ENCODE measurements around the gene PCMT1.
A peak's percentile ranks its signal among the peaks of the same experiment; 100 is the strongest.
"Not testable (repeated sequence)": the region's sequence is repeated elsewhere in the genome, so short reads cannot be mapped to it uniquely, and the experiment has no call there.

Gene PCMT1

GRCh38 chr6:149833651-149834050, 84.1 kb downstream of the PCMT1 start:
- ChIA-PET CTCF (interaction anchor here (0.5 to 5.3 kb wide), 20 partner anchors 10 to 183 kb away, joined by 3 to 81 read pairs (median 6); partner anchors contain the start of genes LRP11 and PCMT1), POLR2A (no interaction called here)
- no peak overlapping the region for H3K4me3 ChIP-seq (ENCODE audit: low read depth, low read length)
- no peak for DNase-seq (ENCODE audit: low read depth, low spot score)
- TF ChIP-seq CTCF (IDR thresholded peaks at IDR 0.05; ENCODE audit: insufficient read depth, low read length, missing control alignments) = no peak

DNA sequence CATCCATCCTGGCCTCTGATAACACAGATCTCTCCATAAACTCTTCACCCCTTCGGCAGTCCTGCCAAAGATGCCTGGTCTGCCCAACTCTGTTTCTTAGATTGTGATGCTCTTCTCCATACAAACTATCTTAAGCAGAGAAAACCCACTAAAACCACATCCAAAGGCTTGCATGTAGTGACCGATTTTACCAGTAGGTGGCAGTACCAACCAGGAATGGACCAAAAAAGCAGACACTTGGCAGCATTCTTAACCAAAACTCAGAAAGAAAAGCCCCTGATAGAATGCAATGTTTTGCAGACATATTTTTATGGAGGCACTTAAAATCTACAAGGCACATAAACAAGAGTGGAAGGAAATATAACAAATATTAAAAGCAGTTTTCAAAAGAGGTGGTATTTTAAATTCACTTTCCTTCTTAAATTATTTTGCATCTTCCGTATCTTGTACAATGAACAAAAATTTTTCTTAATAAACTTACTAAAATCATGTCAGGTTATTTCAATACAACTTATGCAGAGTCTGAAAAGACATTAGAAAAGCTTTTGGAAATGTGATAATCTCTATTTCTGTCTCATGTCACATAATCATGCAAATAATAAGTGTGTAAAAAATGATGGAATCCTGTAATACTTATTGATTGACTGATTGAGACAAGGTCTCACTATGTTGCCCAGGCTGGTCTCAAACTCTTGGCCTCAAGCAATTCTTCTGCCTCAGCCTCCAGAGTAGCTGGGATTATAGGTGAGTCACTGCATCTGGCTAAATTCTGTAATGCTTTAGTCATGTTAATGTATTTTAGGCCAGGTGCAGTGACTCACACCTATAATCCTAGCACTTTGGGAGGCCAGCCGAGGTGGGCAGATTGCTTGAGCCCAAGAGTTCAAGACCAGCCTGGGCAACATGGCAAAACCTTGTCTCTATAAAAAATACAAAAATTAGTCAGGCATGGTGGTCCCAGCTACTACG, 85.3 kb downstream of the PCMT1 start:
- ChIA-PET CTCF (interaction anchor here (0.6 to 5.3 kb wide), 35 partner anchors 8 to 182 kb away, joined by 3 to 81 read pairs (median 5); partner anchors contain the start of genes LRP11 and PCMT1), POLR2A (no interaction called here)
- TF ChIP-seq CTCF (IDR thresholded peaks at IDR 0.05; ENCODE audit: insufficient read depth, low read length, missing control alignments) = peak; percentile 71
- H3K4me3 ChIP-seq (ENCODE audit: low read depth, low read length) = no peak overlapping the region
- DNase-seq (ENCODE audit: low read depth, low spot score) = no peak

DNA sequence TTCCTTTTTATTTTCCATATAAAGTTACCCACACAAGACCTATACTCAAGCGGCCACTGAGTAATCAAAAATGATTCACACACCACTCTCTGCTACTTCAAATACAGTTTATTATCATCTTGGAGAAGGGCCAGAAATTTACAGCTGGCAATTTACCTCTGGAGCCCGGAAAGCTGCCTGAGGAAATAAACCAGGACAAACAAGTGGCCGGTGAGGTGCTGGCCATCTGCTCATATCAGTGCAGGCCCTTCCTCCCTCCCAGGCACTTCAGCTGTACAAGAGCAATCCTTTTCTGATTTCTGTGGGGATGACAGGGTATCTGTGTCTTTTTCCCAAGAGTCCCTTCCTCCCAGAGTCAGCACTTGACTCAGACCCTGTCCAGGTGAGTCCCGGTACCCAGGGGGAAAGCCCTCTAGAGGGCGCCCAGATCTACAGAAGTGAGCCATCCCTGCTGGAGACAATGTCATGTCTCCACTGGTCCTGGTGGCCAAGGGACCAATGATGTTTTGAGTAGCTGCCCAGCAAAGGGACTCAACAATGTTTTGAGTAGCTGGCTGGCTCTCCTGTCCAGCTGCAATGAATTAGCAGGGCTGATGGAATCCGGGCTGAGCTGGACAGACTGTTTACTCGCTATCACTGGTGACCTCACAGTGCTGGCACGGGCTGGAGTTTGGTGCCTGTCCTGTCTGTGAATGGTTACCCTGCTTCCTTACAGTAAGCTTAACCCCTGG, 91.0 kb downstream of the PCMT1 start:
- TF ChIP-seq CTCF (IDR thresholded peaks at IDR 0.05; ENCODE audit: insufficient read depth, low read length, missing control alignments) = peak; percentile 51
- H3K4me3 ChIP-seq (ENCODE audit: low read depth, low read length) = no peak overlapping the region
- DNase-seq (ENCODE audit: low read depth, low spot score) = no peak
- CTCF ChIA-PET = interaction anchor here (0.9 to 3.6 kb wide), 18 partner anchors 11 to 977 kb away, joined by 3 to 31 read pairs (median 6); partner anchors contain the start of gene LRP11
- POLR2A ChIA-PET = interaction anchor here (1.8 kb wide), 1 partner anchor 14 kb away, joined by 6 read pairs; no protein-coding TSS in a partner anchor

DNA sequence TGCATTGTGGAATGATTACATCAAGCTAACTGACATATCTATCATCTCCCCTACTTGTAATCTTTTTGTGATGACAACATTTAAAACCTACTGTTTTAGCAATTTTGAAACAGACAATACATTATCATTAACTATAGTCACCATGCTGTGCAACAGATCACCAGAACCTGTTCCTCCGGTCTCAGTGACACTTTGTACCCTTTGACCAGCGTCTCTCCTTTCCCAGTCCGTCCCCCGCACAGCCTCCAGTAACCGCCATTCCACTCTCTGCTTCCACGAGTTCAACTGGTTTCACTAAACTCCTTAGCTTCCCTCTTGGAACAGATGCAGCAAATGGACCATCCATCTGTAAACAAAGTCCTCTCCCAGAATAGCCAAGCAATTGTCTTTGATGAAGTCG, 92.8 kb downstream of the PCMT1 start:
- no peak for DNase-seq (ENCODE audit: low read depth, low spot score)
- no peak for TF ChIP-seq CTCF (IDR thresholded peaks at IDR 0.05; ENCODE audit: insufficient read depth, low read length, missing control alignments)
- no peak overlapping the region for H3K4me3 ChIP-seq (ENCODE audit: low read depth, low read length)
- CTCF ChIA-PET = interaction anchor here (1.4 to 7.0 kb wide), 4 partner anchors 7 to 24 kb away, joined by 4 to 81 read pairs (median 8); no protein-coding TSS in a partner anchor
- POLR2A ChIA-PET = no interaction called here

DNA sequence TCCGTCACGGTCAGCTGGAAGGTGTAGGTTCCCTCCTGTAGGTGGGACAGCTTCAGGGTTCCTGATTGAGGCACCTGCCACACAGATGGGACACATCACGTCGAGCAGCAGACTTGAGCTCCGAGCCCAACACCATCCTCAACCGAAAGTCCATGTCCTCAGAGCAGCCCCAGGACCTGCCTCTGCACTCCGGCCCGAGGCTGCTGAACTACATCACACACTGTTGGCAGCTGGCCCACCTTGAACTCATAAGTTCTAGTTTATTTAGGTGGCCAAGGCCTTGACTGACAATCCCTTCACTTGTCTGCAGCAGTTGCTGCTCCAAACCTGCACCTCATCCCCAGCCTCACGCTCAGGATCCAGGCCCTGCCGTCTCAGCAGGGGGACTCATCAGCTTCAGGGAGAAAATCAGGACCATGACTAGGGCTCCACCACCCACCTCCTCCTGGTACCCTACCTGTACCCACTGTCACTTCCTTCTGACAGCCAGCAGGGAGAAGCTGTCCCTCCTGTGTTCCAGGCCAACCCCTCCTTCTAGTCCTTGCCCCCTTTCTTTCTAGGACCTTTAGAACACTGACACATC, 93.6 kb downstream of the PCMT1 start:
- POLR2A ChIA-PET = no interaction called here
- CTCF ChIA-PET = interaction anchor here (1.4 to 7.0 kb wide), 5 partner anchors 8 to 23 kb away, joined by 4 to 81 read pairs (median 5); no protein-coding TSS in a partner anchor
- no peak overlapping the region for H3K4me3 ChIP-seq (ENCODE audit: low read depth, low read length)
- DNase-seq (ENCODE audit: low read depth, low spot score) = no peak
- TF ChIP-seq CTCF (IDR thresholded peaks at IDR 0.05; ENCODE audit: insufficient read depth, low read length, missing control alignments) = no peak

DNA sequence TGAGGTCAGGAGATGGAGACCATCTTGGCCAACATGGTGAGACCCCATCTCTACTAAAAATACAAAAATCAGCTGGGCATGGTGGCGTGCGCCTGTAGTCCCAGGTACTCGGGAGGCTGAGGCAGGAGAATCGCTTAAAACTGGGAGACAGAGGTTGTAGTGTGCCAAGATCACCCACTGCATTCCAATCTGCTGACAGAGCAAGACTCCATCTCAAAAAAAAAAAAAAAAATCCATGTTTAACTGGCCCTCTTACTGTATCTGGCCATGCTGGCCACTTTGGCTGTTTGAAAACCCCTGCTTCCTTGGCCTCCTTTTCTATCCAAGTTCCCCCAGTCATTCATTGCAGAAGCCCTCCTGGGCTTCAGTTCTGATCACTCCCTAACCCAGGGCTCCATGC, 94.5 kb downstream of the PCMT1 start:
- DNase-seq (ENCODE audit: low read depth, low spot score); POLR2A ChIA-PET; H3K4me3 ChIP-seq (ENCODE audit: low read depth, low read length): not testable (repeated sequence)
- CTCF ChIA-PET = interaction anchor here (1.4 to 7.0 kb wide), 5 partner anchors 9 to 81 kb away, joined by 4 to 81 read pairs (median 5); no protein-coding TSS in a partner anchor

All from AG04449 (cell line).